GM18511 (cell line): Measurements from ENCODE around the gene MFF.
"Not testable (repeated sequence)": the region's sequence is repeated elsewhere in the genome, so short reads cannot be mapped to it uniquely, and the experiment has no call there.

ENCODE experiments used
- ATAC-seq: cut with Tn5 transposase; IDR thresholded peaks from one replicate; pipeline ENCODE4 v1.9.1; 2021; ENCODE audit warnings: mild to moderate bottlenecking, moderate library complexity; ENCODE audit not compliant: unreplicated experiment

Gene MFF

DNA sequence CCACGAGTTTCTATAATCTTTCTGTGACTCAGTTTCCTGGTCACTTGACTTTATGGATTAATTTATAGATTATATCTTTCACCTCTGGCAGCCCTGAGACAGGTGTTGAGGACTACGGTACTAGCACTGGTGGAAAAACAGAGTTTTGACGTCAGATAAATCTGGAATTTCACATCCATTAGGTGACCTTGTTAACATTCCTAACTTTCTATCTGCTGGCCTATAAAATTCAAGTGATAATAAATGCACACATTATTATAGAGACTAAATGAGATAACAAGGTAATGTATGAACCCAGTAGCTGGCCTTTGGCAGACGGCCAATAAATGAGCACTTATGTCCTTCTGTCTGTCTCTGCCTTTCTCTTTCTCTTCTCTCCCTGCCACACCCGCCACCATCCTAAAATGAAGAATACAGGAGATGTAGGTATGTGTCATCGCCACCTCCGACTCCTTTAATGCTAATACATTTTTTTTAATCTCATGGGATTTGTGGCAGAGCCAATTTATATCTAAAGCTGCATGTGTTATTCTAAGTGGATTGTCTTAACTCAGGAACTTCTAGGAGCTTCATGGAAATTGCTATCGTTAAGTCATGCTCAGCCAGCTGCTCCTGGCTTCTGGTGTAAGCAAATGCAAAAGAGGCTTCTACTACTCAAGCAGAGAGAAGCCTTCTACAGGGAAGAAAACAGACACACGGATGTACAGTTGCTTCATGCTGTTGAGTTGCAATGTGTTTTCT, 51.8 kb downstream of the MFF start:
- ATAC-seq: no peak

DNA sequence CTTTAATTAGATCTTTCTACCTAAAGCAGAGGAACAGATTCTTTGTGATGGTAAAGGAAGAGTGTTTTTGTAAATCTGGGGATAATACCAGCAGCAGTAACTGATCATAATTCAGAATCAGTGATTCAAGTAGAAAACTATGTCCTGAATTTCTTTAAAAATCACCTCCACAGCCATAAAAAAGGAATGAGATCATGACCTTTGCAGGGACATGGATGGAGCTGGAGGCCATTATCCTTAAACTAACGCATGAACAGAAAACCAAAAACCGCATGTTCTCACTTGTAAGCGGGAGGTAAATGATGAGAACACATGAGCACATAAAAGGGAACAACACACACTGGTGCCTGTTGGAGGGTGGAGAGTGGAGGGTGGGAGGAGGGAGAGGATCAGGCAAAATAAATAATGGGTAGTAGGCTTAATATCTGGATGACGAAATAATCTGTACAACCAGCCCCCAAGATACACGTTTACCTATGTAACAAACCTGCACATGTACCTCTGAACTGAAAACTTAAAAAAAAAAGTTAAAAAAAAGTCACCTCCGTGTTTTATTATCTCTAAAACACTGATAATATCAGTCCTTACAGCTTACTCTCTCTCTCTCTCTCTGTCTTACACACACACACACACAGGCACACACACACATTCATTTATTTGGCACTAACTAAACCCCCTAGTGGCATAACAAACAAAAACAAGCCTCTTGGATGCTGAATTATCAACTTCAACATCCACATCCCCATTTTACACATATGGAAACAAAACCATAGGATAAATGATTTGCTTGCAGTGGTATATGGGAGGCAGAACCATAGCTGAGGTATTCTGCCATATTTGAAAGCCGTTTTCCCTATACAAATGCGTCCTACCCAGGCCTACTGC, 52.7 kb downstream of the MFF start:
- ATAC-seq: no peak

DNA sequence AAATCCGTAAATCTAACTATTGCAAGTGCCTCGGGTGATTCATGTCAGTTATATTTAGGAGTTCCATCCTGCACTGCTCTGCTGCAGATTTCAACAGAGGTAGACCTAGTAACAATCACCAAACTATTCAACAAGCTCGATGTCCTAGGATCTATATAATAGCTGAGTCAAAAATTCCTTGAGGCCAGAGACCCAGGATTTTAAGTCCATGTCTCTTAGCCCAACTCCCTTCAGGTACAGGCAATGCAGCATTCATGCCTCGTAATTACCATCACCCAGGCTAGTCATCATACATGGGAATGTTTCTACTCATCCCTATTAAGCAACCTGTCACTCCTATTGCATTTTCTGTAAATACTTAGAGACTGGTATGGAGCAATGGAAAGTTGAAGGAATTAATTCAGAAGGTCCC, 53.3 kb downstream of the MFF start:
- ATAC-seq: no peak

- no peak for ATAC-seq
Observed at GRCh38 chr2:227379095-227379494, 54.0 kb downstream of the MFF start, which contains the start of gene TM4SF20. Gene TM4SF20, minus strand, starts transcription at chr2:227379306. Its CDS starts 38 bp downstream, at chr2:227379268.

- not testable (repeated sequence) for ATAC-seq
Observed at GRCh38 chr2:227382241-227382835, 57.3 kb downstream of the MFF start.

DNA sequence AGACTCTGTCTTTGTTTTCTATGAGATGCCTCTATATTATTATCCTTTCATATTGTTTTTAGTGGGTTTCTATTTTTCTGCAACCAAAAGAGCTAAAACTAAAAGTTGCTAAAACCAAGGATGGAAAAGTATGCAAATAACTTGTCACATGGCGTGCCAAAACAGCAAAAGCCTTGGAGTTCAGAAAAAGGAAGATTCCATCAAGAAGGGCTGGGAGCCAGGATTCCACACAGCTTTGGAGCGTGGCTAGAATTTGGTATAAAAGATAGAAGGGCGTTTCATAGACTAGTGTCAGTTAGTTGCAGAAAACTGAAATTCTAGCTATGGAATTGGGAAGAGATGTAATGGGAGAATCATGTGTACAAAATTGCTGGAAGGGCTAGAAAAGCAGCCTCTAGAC, 58.6 kb downstream of the MFF start:
- ATAC-seq: no peak

- no peak for ATAC-seq
Observed at GRCh38 chr2:227386630-227387029, 61.6 kb downstream of the MFF start.

- not testable (repeated sequence) for ATAC-seq
Observed at GRCh38 chr2:227387583-227387982, 62.5 kb downstream of the MFF start, which contains the start of gene SCYGR1. Gene SCYGR1, minus strand, starts transcription at chr2:227387949. Its CDS starts 0 bp downstream, at chr2:227387949.

DNA sequence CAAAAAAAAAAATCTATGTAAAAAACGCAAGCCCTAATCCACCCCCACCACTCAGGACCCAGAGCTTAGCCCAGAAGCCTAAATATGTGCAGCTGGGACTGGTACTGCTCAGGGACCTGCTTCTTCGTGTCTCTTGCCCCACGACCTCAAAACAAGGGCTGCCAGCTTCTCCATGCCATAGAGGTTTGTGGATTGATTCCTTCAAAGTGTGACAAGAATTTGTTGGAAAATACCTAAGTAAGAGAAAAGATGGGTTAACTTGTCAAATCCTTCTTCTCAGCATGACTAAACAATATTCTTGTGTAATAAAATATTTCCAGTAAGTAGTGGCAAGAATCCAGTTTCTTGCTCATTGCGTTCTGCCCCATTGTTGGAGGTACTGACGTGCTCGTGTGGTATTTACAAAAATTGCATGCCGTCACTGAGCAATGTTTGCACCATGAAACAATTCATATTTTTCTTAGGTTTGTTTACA, 63.5 kb downstream of the MFF start:
- ATAC-seq: no peak

- no peak for ATAC-seq
Observed at GRCh38 chr2:227389231-227389630, 64.2 kb downstream of the MFF start.

DNA sequence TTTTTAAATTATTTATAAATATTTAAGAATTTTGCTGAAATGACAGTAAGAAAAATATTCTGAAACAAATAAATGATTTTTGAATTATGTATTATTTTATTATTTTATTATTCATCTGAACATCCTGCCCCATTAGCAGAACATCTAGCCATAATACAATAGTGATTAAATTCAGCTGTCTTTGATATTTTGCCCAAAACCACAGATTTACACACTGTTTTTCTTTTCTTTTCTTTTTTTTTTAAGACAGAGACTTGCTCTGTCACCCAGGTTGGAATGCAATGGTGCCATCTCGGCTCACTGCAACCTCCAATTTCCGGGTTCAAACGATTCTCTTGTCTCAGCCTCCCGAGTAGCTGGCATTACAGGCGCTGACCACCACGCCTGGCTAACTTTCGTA, 64.6 kb downstream of the MFF start:
- no peak for ATAC-seq

GRCh38 chr2:227390468-227391256, 65.6 kb downstream of the MFF start:
- ATAC-seq: no peak

GRCh38 chr2:227394401-227394800, 69.3 kb downstream of the MFF start:
- no peak for ATAC-seq

DNA sequence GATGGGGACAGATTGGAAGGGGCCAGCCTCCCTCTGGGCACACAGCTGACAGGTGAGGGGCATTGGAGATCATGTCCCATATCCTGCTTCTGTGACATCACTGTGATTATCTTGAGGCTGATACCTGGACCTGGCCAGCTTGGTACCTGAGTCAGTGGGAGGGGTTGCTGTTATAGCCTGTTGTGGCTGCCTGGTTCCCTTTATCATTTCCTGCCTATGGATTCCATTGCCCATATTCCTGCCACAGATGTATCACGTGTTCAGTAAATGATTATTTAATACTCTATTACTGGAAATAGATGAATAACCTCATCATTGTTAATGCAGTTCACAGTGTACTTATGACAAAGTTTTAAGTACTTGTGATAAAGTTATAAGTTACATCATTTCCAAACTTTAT, 70.5 kb downstream of the MFF start:
- ATAC-seq: no peak

- no peak for ATAC-seq
Observed at GRCh38 chr2:227397562-227397961, 72.5 kb downstream of the MFF start.

GRCh38 chr2:227398684-227399670, 73.9 kb downstream of the MFF start:
- ATAC-seq: no peak

DNA sequence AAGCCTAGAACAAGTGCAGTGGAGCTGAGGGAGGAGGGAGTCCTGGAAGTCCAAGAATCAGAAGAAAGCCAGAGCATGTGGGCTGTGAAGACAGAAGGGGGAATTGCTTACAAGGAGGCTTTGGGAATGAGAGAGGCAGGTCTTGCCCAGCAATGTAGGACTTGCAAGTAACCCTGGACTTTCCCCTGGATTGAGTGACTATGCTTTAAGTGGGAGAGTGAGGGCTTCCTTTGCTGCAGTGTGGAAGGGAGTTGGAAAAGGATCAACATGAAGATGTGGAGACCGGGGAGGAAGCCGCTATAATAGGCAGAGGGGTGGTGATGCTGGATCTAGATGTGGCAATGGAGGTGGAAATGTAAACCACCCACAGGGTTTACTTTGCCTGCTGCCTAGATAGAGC, 76.5 kb downstream of the MFF start:
- ATAC-seq: no peak

DNA sequence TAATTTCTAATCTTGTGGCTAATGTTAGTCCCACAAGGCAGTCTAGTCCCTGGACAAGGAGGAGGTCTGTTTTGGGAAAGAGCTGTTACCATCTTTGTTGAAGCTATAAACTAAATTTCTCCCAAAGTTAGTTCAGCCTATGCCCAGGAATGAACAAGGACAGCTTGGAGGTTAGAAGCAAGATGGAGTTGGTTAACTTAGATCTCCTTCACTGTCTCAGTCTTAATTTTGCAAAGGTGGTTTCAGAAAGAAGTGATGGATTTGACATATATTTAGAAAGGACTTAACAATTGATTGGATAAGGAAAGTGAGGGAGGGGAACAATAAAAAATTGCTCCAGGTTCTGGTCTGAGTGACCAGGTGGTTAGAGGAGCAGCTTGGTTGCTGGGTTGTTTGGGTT, 77.3 kb downstream of the MFF start:
- no peak for ATAC-seq

- ATAC-seq: no peak
Observed at GRCh38 chr2:227402959-227403358, 77.9 kb downstream of the MFF start.
